Brain microvascular endothelial cell (primary cell): ENCODE results near the gene TMEM62.

ENCODE experiments used
- DNase-seq: peaks from one replicate; pipeline ENCODE4 v3.0.0-alpha.2; 2020
- H3K27ac ChIP-seq: fragments of 250-450 bp; sonication (Bioruptor Pico); 2 replicates; pipeline ENCODE4 v1.5.1; 2020; ENCODE audit warnings: mild to moderate bottlenecking, moderate library complexity
- H3K27me3 ChIP-seq: fragments of 250-450 bp; sonication (Bioruptor Pico); replicated peaks from 2 replicates; pipeline ENCODE4 v1.5.1; 2020; ENCODE audit warnings: mild to moderate bottlenecking
- H3K36me3 ChIP-seq: fragments of 250-450 bp; sonication (Bioruptor Pico); replicated peaks from 2 replicates; pipeline ENCODE4 v1.5.1; 2020; ENCODE audit warnings: mild to moderate bottlenecking
- H3K4me3 ChIP-seq: 2 replicates; pipeline ENCODE4 v1.5.1; 2011; ENCODE audit warnings: low read depth, mild to moderate bottlenecking, control low read depth, low read length, moderate library complexity
- in situ Hi-C: cut with HindIII; loops from 2 replicates; pipeline ENCODE4 v1.10.0; 2017; ENCODE audit warnings: low sequenced_read_pairs, low pct_ligation_motif_present
- TF ChIP-seq, protein P1 (sequence below): IDR thresholded peaks from 2 replicates; pipeline ENCODE4 v1.5.1; 2011; ENCODE audit warnings: low read depth, mild to moderate bottlenecking, moderate library complexity, low read length, control low read depth, inconsistent platforms; ENCODE audit errors: missing control alignments

The TMEM62 gene

DNA sequence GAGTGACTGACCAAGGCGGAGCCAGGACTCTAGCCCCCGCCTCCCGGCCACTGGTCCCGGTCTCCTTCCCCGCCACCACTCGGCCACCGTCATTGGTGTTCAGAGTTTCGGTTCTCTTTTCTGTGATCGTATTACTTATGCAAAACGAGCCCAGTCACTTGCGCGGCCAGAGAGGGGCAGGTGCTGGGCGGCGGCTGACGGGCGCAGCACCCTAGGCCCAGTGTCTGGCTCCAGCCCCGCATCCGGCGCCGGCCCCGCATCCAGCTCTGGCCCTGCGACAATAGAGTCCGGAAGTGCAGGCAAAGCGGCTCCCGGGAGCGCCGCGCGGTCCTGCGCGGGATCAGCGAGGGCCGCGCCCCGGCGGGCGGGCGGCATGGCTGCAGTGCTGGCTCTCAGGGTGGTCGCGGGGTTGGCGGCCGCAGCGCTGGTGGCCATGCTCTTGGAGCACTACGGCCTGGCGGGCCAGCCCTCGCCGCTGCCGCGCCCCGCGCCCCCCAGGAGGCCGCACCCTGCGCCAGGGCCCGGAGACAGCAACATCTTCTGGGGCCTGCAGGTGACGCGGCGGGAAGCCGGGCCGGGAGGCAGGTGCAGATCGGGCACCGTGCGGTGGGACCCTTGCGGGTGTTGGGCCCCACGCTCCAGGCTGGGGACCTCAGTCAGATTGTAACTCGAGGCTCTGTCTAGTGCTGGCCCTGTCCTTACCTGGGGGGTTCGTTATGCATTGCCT lies at the start of gene TMEM62:
TMEM62 (plus strand) TSS at position 157 of the 727 bp plus-strand sequence; CDS start at position 374, 217 bp downstream.
- no peaks in the 10 kb centered on the region for H3K36me3 ChIP-seq
- H3K27ac ChIP-seq: peak within 1 kb of the TSS; percentile 42
- TF ChIP-seq, protein P1, sequence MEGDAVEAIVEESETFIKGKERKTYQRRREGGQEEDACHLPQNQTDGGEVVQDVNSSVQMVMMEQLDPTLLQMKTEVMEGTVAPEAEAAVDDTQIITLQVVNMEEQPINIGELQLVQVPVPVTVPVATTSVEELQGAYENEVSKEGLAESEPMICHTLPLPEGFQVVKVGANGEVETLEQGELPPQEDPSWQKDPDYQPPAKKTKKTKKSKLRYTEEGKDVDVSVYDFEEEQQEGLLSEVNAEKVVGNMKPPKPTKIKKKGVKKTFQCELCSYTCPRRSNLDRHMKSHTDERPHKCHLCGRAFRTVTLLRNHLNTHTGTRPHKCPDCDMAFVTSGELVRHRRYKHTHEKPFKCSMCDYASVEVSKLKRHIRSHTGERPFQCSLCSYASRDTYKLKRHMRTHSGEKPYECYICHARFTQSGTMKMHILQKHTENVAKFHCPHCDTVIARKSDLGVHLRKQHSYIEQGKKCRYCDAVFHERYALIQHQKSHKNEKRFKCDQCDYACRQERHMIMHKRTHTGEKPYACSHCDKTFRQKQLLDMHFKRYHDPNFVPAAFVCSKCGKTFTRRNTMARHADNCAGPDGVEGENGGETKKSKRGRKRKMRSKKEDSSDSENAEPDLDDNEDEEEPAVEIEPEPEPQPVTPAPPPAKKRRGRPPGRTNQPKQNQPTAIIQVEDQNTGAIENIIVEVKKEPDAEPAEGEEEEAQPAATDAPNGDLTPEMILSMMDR: no peak
- H3K4me3 ChIP-seq: peak within 1 kb of the TSS; percentile 71
- in situ Hi-C loops: no loop called here
- DNase-seq: peak; percentile 38
- no peaks in the 10 kb centered on the region for H3K27me3 ChIP-seq

DNA sequence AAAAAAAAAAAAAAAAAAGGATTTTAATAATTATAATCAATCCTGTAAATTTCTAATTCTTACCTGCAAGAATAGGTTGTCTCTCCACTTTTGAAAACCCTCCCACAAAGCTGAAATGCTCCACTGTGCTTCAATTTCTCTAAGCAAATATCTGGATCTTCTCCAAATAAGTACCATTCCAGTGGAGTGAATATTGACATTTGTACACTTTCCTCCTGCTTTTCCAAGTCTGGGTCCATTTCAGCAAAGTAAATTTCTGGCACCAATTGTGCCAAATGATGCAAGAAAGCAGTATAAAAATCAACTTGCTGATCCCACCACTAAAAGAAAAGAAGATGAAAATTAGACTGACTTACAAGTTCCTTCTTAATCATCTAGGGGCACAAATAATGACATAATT lies 47.5 kb upstream of the TMEM62 start:
- TF ChIP-seq, protein P1: no peak
- Histone ChIP-seq H3K27me3 (no peaks in the 10 kb centered on the region), H3K36me3 (peaks cover 8% of the 10 kb centered on the region), H3K27ac (no peak overlapping the region), H3K4me3 (no peak overlapping the region)
- DNase-seq: no peak
- in situ Hi-C loops: no loop called here

DNA sequence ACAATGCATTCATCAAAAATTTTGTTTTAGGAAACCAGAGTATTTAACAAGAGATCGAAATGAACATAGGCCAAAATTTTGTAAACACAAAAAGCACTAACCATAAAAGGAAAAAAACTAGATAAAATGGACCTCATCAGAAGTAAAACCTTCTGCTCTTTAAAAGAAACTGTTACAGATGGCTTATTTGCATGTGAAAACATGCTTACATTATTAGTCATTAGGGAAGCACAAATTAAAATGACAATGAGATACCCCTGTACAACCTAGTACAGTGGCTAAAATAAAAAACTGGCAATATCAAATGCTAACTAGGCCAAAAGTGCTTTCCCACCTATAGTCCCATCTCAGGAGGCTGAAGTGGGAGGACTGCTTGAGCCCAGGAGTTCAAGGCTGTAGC lies 46.8 kb upstream of the TMEM62 start:
- H3K36me3 ChIP-seq: peaks cover 7% of the 10 kb centered on the region
- TF ChIP-seq, protein P1: no peak
- DNase-seq: no peak
- no peak overlapping the region for H3K27ac ChIP-seq
- no peaks in the 10 kb centered on the region for H3K27me3 ChIP-seq
- H3K4me3 ChIP-seq: no peak overlapping the region
- in situ Hi-C loops: no loop called here

DNA sequence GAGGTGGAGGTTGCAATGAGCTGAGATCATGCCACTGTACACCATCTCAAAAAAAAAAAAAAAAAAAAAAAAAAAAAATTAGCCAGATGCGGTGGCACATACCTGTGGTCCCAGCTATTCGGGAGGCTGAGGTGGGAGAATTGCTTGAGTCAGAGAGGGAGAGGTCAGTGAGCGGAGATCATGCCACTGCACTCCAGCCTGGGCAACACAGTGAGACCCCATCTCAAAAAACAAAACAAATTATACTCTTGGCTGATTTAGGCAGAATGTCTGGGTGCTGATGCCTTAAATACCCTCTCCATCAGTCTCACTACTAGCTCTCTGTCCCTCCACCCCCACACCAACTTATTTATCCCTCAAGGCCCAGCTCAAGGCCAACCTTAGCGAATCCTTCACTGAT lies 41.5 kb upstream of the TMEM62 start:
- no peak for DNase-seq
- Histone ChIP-seq H3K4me3 (no peak overlapping the region), H3K36me3 (no peaks in the 10 kb centered on the region), H3K27me3 (no peaks in the 10 kb centered on the region), H3K27ac (no peak overlapping the region)
- TF ChIP-seq, protein P1: no peak
- in situ Hi-C loops: no loop called here

DNA sequence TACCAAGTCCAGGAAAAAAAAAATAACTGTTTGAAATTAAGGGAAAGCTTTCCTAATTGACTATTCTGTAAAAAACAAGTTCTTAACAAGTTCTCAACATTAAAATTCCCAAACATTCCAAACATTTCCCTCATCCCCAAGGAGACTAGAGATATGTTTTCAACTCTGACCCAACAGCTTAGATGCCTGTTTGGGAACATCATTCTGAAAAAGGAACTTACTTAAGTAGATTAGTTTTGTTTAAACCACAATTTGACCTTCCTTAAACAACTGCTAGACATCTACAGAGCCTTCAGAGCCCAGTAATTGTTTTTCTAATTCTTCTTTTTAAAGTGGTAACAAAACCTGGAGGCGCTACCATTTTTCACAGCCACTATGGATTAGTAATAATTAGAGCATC lies 40.4 kb upstream of the TMEM62 start:
- Histone ChIP-seq H3K36me3 (peaks cover 2% of the 10 kb centered on the region), H3K27me3 (no peaks in the 10 kb centered on the region), H3K4me3 (no peak overlapping the region), H3K27ac (peak overlapping the region; percentile 38)
- no peak for DNase-seq
- in situ Hi-C loops: no loop called here
- TF ChIP-seq, protein P1: no peak
